GM19324 (cell line): ENCODE results near the gene LRBA.

Source experiments
- ATAC-seq: cut with Tn5 transposase; IDR thresholded peaks from one replicate; pipeline ENCODE4 v1.9.1; 2021; ENCODE audit warnings: mild to moderate bottlenecking, moderate library complexity; ENCODE audit not compliant: unreplicated experiment, low FRiP score

LRBA gene

DNA sequence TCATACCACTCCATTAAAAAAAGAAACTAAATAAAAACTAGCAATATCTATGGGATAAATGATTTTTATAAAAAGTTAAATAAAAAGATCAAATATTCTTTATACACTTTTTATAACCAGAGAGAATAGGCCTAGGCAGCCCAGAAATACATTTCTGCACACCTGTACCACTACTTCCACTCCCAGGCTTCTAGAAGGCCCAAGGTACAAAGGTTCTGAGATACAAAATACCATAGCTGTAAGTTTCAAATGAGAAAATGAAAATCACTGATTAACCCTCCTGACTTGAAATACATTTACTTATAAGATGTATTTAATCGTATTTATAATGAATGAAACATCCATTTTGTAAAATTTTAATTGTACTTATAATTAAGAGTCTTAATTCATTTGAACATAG is 659.7 kb downstream of the LRBA start:
- ATAC-seq = no peak

- ATAC-seq = no peak
Observed at GRCh38 chr4:150354214-150354796, 660.8 kb downstream of the LRBA start.

GRCh38 chr4:150348079-150348478 is 667.0 kb downstream of the LRBA start:
- ATAC-seq = no peak

- no peak for ATAC-seq
Observed at GRCh38 chr4:150345207-150345744, 669.8 kb downstream of the LRBA start.

DNA sequence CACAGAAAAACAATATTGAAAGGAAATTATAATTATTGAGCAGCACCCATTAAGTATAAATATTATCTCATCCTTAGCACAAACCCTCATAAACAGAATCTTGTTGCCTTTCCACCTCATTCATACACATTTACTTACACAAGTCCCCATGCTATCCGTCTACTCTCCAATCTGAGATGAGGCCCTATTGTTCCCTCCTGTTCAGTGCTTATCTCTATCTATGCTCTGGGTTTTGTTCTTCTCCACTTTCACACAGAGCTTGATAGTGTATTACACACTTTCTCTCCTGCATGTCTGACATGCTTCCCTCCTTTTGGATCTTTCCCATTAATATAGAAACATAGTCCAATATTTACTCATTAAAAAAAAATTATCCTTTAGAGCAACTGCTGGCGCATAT is 671.3 kb downstream of the LRBA start:
- no peak for ATAC-seq

- no peak for ATAC-seq
Observed at GRCh38 chr4:150342945-150343344, 672.1 kb downstream of the LRBA start.

GRCh38 chr4:150337734-150338133 is 677.4 kb downstream of the LRBA start:
- ATAC-seq = no peak

DNA sequence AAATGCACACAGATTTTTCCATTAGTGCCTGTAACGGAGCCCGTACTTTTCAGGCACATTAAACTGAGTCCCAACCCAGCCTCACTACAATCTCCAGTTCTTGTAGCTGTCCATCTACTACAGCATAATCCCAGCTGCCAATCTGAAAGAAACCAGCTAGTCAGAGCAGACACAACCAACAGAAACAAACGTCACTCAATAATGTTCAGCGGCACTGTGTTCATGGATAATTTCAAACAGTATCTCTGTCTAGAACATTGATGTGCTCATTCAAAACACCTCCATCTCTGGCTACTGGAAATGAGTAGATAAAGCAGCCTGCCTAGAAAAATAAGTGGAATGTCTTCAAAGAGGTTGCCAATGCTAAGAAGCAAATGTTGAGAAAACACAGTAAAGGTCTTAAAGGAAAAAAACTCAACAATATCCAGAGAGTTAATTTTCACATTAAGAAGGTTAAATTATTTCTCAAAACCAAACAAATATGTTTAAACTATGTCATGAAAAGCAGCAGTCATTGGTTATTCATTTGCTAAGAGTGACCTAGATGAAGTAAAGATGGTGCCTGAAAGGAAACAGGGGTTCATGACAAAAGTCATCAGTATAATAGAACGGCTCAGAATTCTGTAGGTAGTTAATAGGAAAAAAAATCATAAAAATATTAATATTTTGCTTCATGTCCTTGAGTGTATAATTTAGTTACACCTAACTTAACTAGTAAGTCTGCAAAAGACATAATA is 678.2 kb downstream of the LRBA start:
- no peak for ATAC-seq

DNA sequence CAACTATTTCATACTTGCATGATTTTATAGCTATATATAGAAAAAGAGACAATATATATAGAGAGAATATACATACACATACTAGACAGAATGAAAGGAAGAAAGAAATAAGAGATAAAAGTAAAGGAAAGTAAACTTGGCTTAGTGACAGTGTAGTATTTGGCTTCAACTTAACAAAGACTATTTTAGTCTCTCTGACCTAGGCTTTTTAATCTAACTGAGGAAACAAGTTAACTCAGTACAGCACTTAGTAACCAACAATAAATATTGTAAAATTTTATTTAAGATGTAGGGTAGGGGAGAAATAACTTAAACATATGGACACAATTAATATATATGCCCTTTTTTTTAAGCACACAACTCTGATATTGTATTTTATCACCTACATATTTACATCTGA is 682.1 kb downstream of the LRBA start:
- no peak for ATAC-seq

DNA sequence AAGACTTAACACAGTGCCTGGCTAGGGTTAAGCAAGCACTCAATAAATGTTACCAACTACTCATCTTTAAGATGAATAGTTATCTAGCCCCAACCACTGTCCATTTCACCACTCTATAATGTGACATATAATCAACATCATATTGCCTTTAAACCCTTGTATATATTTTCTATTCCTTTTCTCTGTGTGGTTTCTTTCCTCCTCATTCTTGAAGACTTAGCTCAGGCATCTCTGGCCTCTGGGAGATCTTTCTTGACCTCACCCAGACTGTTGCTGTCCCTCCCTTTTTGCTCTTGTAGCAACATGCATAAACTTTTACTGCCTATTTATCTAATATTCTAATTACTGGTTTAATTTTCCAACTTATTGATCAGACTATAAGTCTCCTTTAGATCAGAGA is 683.0 kb downstream of the LRBA start:
- no peak for ATAC-seq

DNA sequence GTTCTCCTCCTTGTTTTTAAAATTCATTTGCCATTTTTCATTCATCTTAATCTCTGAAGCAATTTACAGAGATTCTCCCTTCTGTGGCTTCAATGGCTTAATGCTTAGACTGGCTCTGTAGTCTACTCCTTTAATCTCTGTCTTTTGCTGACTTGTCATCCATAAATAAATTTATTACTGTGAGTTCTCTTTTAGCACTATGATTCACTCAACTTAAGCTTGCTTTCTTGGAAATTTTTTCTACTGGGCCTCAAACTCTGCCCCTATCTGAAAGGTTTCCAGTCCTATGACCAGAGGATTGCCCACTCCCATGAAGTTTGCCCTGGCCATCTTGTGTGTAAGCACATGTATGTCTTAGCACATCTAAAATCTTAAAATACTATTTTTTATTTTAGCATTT is 685.7 kb downstream of the LRBA start:
- ATAC-seq = no peak

DNA sequence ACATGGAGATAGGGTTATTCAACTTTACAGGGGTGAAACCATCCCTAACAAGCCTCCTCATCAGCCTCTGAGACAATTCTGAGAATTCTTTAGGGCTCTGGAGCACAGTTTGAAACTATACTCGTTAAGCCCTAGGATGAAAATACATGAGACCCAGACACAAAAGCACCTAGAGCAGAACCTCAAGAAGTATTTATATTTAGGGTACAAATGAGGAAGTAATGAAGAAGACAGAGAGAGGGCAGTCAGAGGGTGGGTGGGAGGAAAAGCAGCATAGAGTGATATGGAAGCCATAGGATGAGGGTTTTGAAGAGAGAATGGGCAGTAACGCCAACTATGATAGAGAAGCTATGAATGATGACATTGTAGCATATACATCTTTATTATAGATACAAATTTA is 686.6 kb downstream of the LRBA start:
- no peak for ATAC-seq

DNA sequence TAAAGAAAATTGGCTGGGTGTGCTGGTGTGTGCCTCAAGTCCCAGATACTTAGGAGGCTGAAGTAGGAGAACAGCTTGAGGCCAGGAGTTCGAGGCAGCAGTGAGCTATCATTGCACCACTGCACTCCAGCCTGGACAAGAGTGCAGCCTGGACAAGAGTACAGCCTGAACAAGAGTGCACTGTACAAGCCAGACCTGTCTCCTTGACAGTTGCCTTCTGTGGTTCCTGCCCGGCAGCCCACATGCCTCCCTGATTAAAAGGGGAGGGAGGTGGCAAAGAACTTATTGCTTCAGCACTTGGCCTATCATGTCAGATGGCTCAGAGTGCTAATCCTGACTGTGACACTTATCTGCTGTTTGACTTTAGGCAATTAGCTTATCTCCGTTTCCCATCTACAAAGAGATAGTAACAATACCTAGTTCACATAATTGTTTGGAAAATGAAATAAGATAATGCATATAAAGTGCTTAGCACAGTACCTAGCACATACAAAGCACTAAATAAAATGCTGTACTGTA is 687.8 kb downstream of the LRBA start:
- ATAC-seq = no peak

DNA sequence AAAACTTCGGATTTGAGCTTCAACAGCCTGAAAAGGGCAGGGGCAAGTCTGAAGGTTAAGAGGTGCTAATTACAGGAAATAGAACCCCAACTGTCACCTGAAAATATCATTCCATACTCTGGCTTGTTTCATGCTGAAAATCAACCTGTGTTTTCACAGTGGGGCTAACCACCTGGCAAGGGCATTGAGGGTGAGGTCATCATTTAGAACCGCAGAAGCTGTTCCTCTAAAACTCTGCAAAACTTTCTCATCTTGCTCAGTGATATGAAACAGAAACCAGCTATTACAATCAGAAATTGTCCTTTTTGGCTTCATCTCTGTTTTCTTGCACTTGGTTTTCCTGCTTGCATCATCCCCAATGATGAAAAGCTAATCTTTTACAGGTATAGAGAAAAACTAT is 689.2 kb downstream of the LRBA start:
- ATAC-seq = no peak

DNA sequence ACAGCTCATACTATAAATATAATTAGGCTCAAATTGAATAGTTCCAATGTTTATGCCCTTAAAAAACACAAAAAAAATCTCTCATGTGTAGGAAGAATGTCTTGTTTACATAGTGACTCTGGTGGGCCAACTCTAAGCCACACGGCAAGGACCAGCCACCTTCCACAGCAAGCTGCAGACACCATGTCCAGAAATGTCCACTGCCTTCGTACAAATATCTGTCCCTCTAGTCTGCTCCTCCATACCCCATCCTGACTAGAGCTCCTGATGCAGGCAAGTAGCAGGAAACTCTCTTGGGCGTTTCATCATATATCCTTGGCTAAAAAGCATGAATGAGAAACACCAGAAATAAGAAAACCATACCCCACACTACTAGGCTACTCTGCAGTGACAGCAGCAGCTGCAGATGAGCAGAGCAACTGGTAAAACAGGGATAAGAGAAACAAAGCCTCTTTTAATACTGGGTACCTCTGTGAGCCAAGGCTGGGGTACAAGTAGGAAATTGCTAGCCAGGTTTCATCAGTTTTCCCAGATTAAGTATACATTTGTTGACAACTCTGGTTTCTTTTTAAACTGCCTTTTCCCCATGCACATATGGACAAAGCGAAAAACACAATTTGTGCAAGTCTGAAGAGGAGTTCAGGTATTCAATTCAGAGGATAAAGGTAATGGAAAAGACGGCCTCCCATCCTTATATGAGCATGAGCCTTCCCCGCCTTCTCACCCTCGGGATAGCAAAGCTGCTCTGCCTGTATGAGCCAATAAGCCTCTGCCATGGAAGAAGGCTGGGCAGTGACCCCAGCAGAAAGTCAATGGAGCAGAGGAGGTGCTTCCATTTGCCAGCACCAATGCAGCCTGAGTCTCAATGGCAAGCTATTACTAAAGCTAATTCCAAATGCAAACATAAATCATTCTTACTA is 691.4 kb downstream of the LRBA start:
- ATAC-seq = no peak

- ATAC-seq = no peak
Observed at GRCh38 chr4:150322646-150323045, 692.4 kb downstream of the LRBA start.

- ATAC-seq = no peak
Observed at GRCh38 chr4:150321113-150321512, 694.0 kb downstream of the LRBA start.

DNA sequence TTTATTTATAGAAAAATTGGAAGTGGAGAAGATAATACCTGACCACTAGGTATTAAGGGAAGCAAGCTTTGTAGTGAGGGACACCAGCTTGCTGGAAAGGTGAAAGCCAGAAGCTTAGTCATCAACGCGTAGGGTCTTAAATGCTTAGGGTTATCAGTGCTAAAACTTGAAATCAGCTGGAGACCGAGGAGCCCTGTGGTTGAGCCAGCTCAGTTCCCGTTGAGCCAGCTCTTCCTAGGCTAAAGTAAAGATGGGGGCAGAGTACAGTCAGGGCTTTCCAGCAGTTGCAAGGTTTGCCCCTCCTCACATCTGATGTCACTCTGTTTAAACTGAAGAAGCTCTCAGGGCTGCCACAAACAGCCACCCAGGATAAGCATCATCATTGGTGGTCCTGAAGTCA is 696.1 kb downstream of the LRBA start:
- no peak for ATAC-seq

DNA sequence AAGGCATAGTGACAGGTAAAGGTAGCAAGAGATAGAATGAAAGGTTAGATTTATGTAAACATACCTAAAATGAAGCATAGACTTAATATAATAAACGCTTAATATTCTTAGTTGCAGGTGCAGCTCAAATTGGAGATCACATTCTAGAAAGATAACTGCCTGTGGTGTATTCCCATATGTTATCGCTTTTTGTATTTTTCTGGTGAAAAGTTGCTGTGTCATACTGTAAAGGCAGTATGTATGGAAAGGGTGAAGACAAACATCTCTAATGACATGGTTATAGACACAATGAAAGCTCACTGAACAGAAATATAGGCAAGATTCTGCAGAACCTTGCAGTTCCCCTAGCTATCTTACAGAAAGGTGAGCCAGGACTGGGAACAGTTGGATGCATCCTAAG is 696.6 kb downstream of the LRBA start:
- ATAC-seq = no peak

- ATAC-seq = no peak
Observed at GRCh38 chr4:150316332-150317205, 698.5 kb downstream of the LRBA start.
